H1 (cell line): ENCODE results near the gene YY1AP1. TPM values are rescaled to one million over a fixed set of nuclear protein-coding genes. Genes with fewer than 3 reads are reported as not detected.

Experiments used
- CBX5 ChIP-seq: fragments of 300-800, 300-1000 bp; sonication (generic); IDR thresholded peaks from 2 replicates; pipeline ENCODE4 v1.7.1; 2016; ENCODE audit warnings: antibody characterized with exemption, low read length, low read depth
- CHD2 ChIP-seq: IDR thresholded peaks from 2 replicates; pipeline ENCODE4 v1.6.1; 2012; ENCODE audit warnings: low read length, improper control_type of control experiment
- CHD7 ChIP-seq: fragments of 300-600 bp; sonication (generic); IDR thresholded peaks from 2 replicates; pipeline ENCODE4 v1.7.1; 2012; ENCODE audit warnings: low read length, moderate library complexity, mild to moderate bottlenecking, inconsistent platforms; ENCODE audit not compliant: insufficient replicate concordance
- CREB1 ChIP-seq: IDR thresholded peaks from 2 replicates; pipeline ENCODE4 v1.6.1; 2012; ENCODE audit warnings: inconsistent platforms
- CTBP2 ChIP-seq: IDR thresholded peaks from 2 replicates; pipeline ENCODE4 v1.7.0; 2011; ENCODE audit warnings: borderline replicate concordance, mild to moderate bottlenecking, moderate library complexity, mixed read lengths, low read length; ENCODE audit not compliant: insufficient read depth, insufficient read length
- EZH2 ChIP-seq: fragments of 200-600 bp; sonication (generic); IDR thresholded peaks from 2 replicates; pipeline ENCODE4 v1.7.1; 2012; ENCODE audit warnings: low read depth, mild to moderate bottlenecking, moderate library complexity, low read length, inconsistent platforms; ENCODE audit not compliant: severe bottlenecking
- GABPA ChIP-seq: IDR thresholded peaks from 2 replicates; pipeline ENCODE4 v1.6.1; 2011; ENCODE audit warnings: mild to moderate bottlenecking, low read length, moderate library complexity, borderline replicate concordance; ENCODE audit not compliant: insufficient read depth
- GTF2F1 ChIP-seq: IDR thresholded peaks from 2 replicates; pipeline ENCODE4 v1.6.1; 2012; ENCODE audit warnings: low read depth, low read length, improper control_type of control experiment, borderline replicate concordance
- NANOG ChIP-seq: IDR thresholded peaks from 2 replicates; pipeline ENCODE4 v1.6.1; 2011; ENCODE audit warnings: low read length, low read depth, mild to moderate bottlenecking, inconsistent platforms; ENCODE audit not compliant: insufficient read depth, poor library complexity, severe bottlenecking
- POLR2A ChIP-seq, 2 experiments: IDR thresholded peaks; 1 replicate in 1 of 2; 2 replicates in 1 of 2; pipeline ENCODE4 v1.6.1; 2011; ENCODE audit warnings: low read depth in 2 of 2, low read length in 2 of 2, mild to moderate bottlenecking in 2 of 2; ENCODE audit errors: control extremely low read depth in 1 of 2
- POU5F1 ChIP-seq: IDR thresholded peaks from 2 replicates; pipeline ENCODE4 v1.6.1; 2011; ENCODE audit warnings: low read depth, mild to moderate bottlenecking, low read length, moderate library complexity
- RFX5 ChIP-seq: IDR thresholded peaks from 2 replicates; pipeline ENCODE4 v1.6.1; 2011; ENCODE audit warnings: low read depth, low read length, improper control_type of control experiment, borderline replicate concordance
- polyA plus RNA-seq, 7 experiments: library from polyadenylated mRNA; depleted of rRNA in 3 of 7; stranded (reverse) in 5 of 7; unstranded in 2 of 7; fragments of >200 nt in 5 of 7; fragments of 200-250 nt in 2 of 7; gene quantifications; 1 replicate in 5 of 7; 2 replicates in 1 of 7; 4 replicates in 1 of 7; pipeline versions ENCODE4 v1.2.1 to v1.2.3, GENCODE V29; 2011 to 2013; ENCODE audit warnings: missing spikeins in 2 of 7, mixed read lengths in 2 of 7
- total RNA-seq: library from RNA; stranded (reverse); fragmentation: NEBNext Ultra II Directional; extraction: Animal tissue kit (Norgen Biotek cat#: 25700); gene quantifications from 2 replicates; pipeline ENCODE4 v1.2.1, GENCODE V29; 2021

YY1AP1 gene
- total and polyA plus RNA-seq, 2 of the 8 experiments (the other 6 are each of a cell fraction or from before 2014, with no cell fraction given): 44.2 to 48.6 TPM

DNA sequence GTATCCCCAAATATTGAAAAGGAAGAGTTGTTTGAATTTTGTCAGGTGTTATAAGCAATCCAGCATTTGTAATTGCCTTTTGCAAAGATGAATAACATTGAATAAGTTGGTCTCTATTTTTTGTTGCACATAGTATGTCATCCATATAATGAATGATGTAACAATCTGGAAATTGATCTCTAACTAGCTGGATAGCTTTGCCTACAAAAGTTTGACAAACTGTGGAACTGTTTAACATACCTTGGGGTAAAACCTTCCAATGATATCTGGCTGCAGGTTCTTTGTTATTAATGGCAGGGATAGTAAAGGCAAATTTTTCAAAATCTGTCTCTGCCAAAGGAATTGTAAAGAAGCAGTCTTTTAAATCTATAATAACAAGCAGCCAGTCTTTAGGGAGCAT lies 8.0 kb upstream of the YY1AP1 start (continued):
- TF ChIP-seq CHD7 (no peak), CREB1 (no peak), CHD2 (no peak), CBX5 (no peak), NANOG (no peak), EZH2 (no peak), CTBP2 (no peak), POU5F1 (no peak), RFX5 (no peak), GTF2F1 (no peak), POLR2A (IDR thresholded peaks at IDR 0.05; ENCODE audit: control extremely low read depth in 1 of 2, low read depth in 2 of 2, low read length in 2 of 2) (no peak), GABPA (no peak)
